ENCODE measurements around the gene NIPAL1. TPM values are rescaled to one million over a fixed set of nuclear protein-coding genes. Genes with fewer than 3 reads are reported as not detected.

Gene NIPAL1
- total RNA-seq, 1 donor from 2014 or later = 8.1 TPM

DNA sequence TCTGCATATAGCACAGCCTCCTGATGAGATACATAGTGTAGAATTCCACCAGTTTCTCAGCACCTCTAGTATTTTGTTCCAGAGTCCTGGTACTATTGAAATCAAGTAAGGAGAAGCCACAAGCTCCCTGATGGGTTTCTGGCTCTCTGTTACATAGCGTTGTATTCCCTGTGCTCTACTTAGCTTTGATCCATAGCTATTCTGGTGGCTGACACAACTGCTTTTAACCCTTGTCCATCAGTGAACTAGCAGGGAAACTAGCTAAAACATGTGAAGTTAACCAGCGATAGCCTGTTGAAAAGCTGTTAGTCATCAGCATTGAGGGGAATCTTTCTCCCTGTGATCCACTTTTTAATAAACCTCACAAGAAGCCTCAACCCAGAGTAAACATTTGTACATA lies 26.9 kb downstream of the NIPAL1 start:
- Histone ChIP-seq H3K4me1 (peaks cover 7% of the 10 kb centered on the region), H3K27me3 (no peaks in the 10 kb centered on the region), H3K9me3 (no peaks in the 10 kb centered on the region), H3K27ac (no peak overlapping the region), H3K4me3 (no peak overlapping the region), H3K36me3 (no peaks in the 10 kb centered on the region)
- intact Hi-C loops (cut with DNase I) = no loop called here
- TF ChIP-seq POLR2A (IDR thresholded peaks at IDR 0.05) (no peak), POLR2AphosphoS5 (IDR thresholded peaks at IDR 0.05; ENCODE audit: insufficient read depth in 1 of 2, low read depth in 1 of 2) (no peak)
- TF ChIP-seq, protein P1, sequence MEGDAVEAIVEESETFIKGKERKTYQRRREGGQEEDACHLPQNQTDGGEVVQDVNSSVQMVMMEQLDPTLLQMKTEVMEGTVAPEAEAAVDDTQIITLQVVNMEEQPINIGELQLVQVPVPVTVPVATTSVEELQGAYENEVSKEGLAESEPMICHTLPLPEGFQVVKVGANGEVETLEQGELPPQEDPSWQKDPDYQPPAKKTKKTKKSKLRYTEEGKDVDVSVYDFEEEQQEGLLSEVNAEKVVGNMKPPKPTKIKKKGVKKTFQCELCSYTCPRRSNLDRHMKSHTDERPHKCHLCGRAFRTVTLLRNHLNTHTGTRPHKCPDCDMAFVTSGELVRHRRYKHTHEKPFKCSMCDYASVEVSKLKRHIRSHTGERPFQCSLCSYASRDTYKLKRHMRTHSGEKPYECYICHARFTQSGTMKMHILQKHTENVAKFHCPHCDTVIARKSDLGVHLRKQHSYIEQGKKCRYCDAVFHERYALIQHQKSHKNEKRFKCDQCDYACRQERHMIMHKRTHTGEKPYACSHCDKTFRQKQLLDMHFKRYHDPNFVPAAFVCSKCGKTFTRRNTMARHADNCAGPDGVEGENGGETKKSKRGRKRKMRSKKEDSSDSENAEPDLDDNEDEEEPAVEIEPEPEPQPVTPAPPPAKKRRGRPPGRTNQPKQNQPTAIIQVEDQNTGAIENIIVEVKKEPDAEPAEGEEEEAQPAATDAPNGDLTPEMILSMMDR (IDR thresholded peaks at IDR 0.05) = no peak
- no peak for DNase-seq (ENCODE audit: extremely low spot score in 2 of 2)

DNA sequence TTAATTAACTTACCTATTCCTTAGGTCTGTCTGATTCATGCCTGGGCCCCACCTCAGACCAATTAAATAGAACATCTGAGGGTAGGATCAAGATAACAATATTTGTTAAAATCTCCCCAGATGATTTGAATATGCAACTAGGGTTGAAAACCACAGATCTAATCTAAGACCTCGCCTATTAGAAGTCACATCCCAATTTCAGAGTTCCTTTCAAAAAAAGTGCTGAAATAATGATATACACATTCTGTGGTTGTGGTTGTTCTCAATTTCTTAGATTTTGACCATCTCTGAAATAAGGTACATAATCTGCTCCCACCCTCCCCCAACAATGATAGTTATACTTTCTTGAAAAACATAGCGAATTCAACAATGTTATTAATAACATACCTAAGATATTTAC lies 27.7 kb downstream of the NIPAL1 start:
- H3K4me3 ChIP-seq = no peak overlapping the region
- DNase-seq (ENCODE audit: extremely low spot score in 2 of 2) = no peak
- no peak for TF ChIP-seq POLR2A (IDR thresholded peaks at IDR 0.05)
- TF ChIP-seq, protein P1 (IDR thresholded peaks at IDR 0.05) = no peak
- TF ChIP-seq POLR2AphosphoS5 (IDR thresholded peaks at IDR 0.05; ENCODE audit: insufficient read depth in 1 of 2, low read depth in 1 of 2) = no peak
- no peaks in the 10 kb centered on the region for H3K27me3 ChIP-seq
- no peaks in the 10 kb centered on the region for H3K9me3 ChIP-seq
- no peaks in the 10 kb centered on the region for H3K36me3 ChIP-seq
- no peak overlapping the region for H3K27ac ChIP-seq
- H3K4me1 ChIP-seq = peaks cover 7% of the 10 kb centered on the region
- intact Hi-C loops (cut with DNase I) = no loop called here

DNA sequence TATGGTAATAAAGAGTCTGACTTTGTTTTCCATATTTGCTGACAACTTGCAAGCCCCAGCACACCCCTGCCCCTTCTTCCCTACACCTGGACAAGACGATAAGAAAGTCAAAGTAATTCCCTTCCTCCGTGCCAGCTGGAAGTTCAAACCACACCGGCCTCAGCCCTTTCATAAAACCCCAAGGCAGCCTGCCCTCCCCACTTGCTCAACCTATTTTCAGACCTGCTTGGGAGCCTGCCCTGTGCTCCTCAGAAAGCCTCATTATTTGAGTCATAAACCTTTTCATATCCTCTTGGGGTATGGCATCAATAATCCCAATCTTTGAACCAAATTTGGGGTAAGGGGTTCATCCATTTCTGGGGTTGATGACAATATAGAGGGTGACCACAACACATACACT lies 29.5 kb downstream of the NIPAL1 start:
- H3K27ac ChIP-seq = no peak overlapping the region

DNA sequence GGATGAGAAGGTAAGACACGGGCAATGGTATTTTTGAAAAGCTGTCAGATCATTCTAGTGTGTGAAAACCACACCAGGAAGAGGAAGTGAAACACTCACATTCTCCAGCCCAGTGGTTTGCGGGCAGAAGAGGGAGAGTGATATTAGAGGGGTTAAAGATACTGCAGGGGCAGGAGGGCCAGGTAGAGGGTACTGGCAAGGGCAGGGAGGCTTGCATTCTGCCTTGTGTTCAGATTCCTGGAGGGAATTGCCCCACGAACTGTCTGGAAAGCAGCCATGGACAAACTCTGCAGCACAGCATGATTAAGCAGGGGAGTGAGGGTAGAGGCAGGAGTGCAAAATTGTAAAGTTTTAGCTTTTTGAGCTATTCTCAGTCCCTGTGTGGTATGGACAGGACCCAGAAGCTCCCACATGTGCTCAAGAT lies 30.9 kb downstream of the NIPAL1 start:
- H3K4me3 ChIP-seq = no peak overlapping the region
- no peaks in the 10 kb centered on the region for H3K9me3 ChIP-seq
- no peak for TF ChIP-seq POLR2AphosphoS5 (IDR thresholded peaks at IDR 0.05; ENCODE audit: insufficient read depth in 1 of 2, low read depth in 1 of 2)
- TF ChIP-seq POLR2A (IDR thresholded peaks at IDR 0.05) = no peak
- TF ChIP-seq, protein P1 (IDR thresholded peaks at IDR 0.05) = no peak
- H3K27ac ChIP-seq = no peak overlapping the region
- peaks cover 7% of the 10 kb centered on the region for H3K4me1 ChIP-seq
- H3K27me3 ChIP-seq = no peaks in the 10 kb centered on the region
- intact Hi-C loops (cut with DNase I) = no loop called here
- no peak for DNase-seq (ENCODE audit: extremely low spot score in 2 of 2)
- no peaks in the 10 kb centered on the region for H3K36me3 ChIP-seq

More for the DNA sequence above, 29.5 kb downstream of the NIPAL1 start:
- TF ChIP-seq POLR2AphosphoS5 (IDR thresholded peaks at IDR 0.05; ENCODE audit: insufficient read depth in 1 of 2, low read depth in 1 of 2) (no peak), POLR2A (IDR thresholded peaks at IDR 0.05) (no peak)
- TF ChIP-seq, protein P1 (IDR thresholded peaks at IDR 0.05) = no peak
- Histone ChIP-seq H3K4me1 (peaks cover 7% of the 10 kb centered on the region), H3K36me3 (no peaks in the 10 kb centered on the region), H3K4me3 (no peak overlapping the region), H3K27me3 (no peaks in the 10 kb centered on the region), H3K9me3 (no peaks in the 10 kb centered on the region)
- no peak for DNase-seq (ENCODE audit: extremely low spot score in 2 of 2)
- intact Hi-C loops (cut with DNase I) = no loop called here

DNA sequence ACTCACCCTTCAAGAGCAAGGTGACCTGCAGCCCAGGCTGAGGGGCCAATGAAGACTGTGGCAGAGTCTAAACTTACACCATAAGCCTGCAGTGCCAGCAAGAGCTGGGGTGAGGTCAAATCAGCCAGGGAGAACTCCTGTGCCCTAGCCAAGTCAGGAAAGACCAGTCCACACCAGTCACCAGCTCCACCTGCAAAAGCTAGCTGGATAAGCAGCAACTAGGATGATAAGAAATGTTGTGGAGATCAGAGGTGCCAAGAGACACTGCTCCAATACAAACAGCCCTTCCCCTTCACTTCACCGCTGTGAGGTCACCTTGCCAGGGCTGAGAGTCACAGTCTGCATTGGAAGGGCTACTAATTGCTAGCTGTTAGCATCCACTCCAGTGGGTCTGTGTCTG lies 31.3 kb downstream of the NIPAL1 start:
- Histone ChIP-seq H3K27me3 (no peaks in the 10 kb centered on the region), H3K36me3 (no peaks in the 10 kb centered on the region), H3K4me3 (no peak overlapping the region), H3K9me3 (no peaks in the 10 kb centered on the region), H3K27ac (no peak overlapping the region), H3K4me1 (peaks cover 7% of the 10 kb centered on the region)
- DNase-seq (ENCODE audit: extremely low spot score in 2 of 2) = no peak
- intact Hi-C loops (cut with DNase I) = no loop called here
- no peak for TF ChIP-seq POLR2AphosphoS5 (IDR thresholded peaks at IDR 0.05; ENCODE audit: insufficient read depth in 1 of 2, low read depth in 1 of 2)
- TF ChIP-seq, protein P1 (IDR thresholded peaks at IDR 0.05) = no peak
